IMR-90 (cell line): Measurements from ENCODE around the gene COL4A2. TPM values are rescaled to one million over a fixed set of nuclear protein-coding genes. Genes with fewer than 3 reads are reported as not detected.

Experiments used
- ATAC-seq: fragments of 200-7000 bp; cut with Tn5 transposase; 2 replicates; pipeline ENCODE4 v1.9.1; 2020; ENCODE audit warnings: low read depth, mild to moderate bottlenecking, moderate library complexity
- BruUV-seq: library from RNA; stranded (reverse); fragments of 400-500 nt; replicated peaks from 2 replicates; lab custom pipeline; 2021; lab: Mats Ljungman, UMichigan
- CTCF ChIA-PET: fragments of 300-600 bp; formaldehyde crosslinking; extraction: SDS; loops from one replicate; lab custom pipeline; 2021; ENCODE audit warnings: antibody characterized with exemption; lab: Yijun Ruan, JAX
- POLR2A ChIA-PET: fragments of 300-600 bp; sonication (Branson Sonifier 250); formaldehyde crosslinking; loops from one replicate; lab custom pipeline; 2022; ENCODE audit warnings: antibody characterized with exemption; ENCODE audit not compliant: unreplicated experiment; lab: Charles Lee
- DNase-seq: peaks from one replicate; pipeline ENCODE4 v3.0.0; 2013
- H2AFZ ChIP-seq: replicated peaks from 2 replicates; pipeline ENCODE3; 2013; ENCODE audit warnings: low read length, mild to moderate bottlenecking; ENCODE audit not compliant: poor library complexity
- H2AK5ac ChIP-seq: 2 replicates; pipeline ENCODE4 v1.6.1; 2013; ENCODE audit warnings: low read depth, low read length, inconsistent platforms
- H2AK9ac ChIP-seq: replicated peaks from 2 replicates; pipeline ENCODE3; 2013; ENCODE audit warnings: mild to moderate bottlenecking, low read depth, low read length, moderate library complexity; ENCODE audit not compliant: poor library complexity
- H2BK120ac ChIP-seq: 2 replicates; pipeline ENCODE4 v1.6.1; 2013; ENCODE audit warnings: low read depth, low read length, inconsistent platforms
- H2BK15ac ChIP-seq: 3 replicates; pipeline ENCODE4 v1.6.1; 2013; ENCODE audit warnings: low read depth, low read length, inconsistent platforms
- H2BK20ac ChIP-seq: 2 replicates; pipeline ENCODE4 v1.6.1; 2013; ENCODE audit warnings: low read depth, mild to moderate bottlenecking, inconsistent platforms, low read length, moderate library complexity
- H2BK5ac ChIP-seq: 2 replicates; pipeline ENCODE4 v1.6.1; 2013; ENCODE audit warnings: mild to moderate bottlenecking, low read depth, low read length, inconsistent platforms; ENCODE audit not compliant: poor library complexity, severe bottlenecking
- H3K14ac ChIP-seq: replicated peaks from 2 replicates; pipeline ENCODE4 v1.6.1; 2013; ENCODE audit warnings: low read depth, low read length, inconsistent platforms
- H3K18ac ChIP-seq: 2 replicates; pipeline ENCODE4 v1.6.1; 2013; ENCODE audit warnings: low read depth, low read length, control low read depth
- H3K23ac ChIP-seq: 2 replicates; pipeline ENCODE4 v1.6.1; 2013; ENCODE audit warnings: low read depth, low read length, inconsistent platforms
- H3K27ac ChIP-seq: 2 replicates; pipeline ENCODE4 v1.5.1; 2013; ENCODE audit warnings: mild to moderate bottlenecking, control low read depth, low read length; ENCODE audit not compliant: insufficient read depth
- H3K27me3 ChIP-seq: 2 replicates; pipeline ENCODE4 v1.6.1; 2013; ENCODE audit warnings: low read length; ENCODE audit not compliant: control insufficient read depth, insufficient read depth
- H3K36me3 ChIP-seq: 2 replicates; pipeline ENCODE4 v1.6.1; 2013; ENCODE audit warnings: low read length, mixed read lengths; ENCODE audit not compliant: control insufficient read depth, insufficient read depth
- H3K4ac ChIP-seq: 2 replicates; pipeline ENCODE4 v1.6.1; 2013; ENCODE audit warnings: low read depth, low read length, inconsistent platforms
- H3K4me1 ChIP-seq: 2 replicates; pipeline ENCODE4 v1.6.1; 2013; ENCODE audit warnings: low read length, mixed read lengths; ENCODE audit not compliant: control insufficient read depth, insufficient read depth
- H3K4me2 ChIP-seq: 2 replicates; pipeline ENCODE4 v1.6.1; 2013; ENCODE audit warnings: low read depth, mild to moderate bottlenecking, control low read depth, low read length, moderate library complexity
- H3K4me3 ChIP-seq: 2 replicates; pipeline ENCODE4 v1.5.1; 2013; ENCODE audit warnings: low read depth, mild to moderate bottlenecking, control low read depth, low read length, moderate library complexity; ENCODE audit not compliant: insufficient read depth
- H3K56ac ChIP-seq: 2 replicates; pipeline ENCODE4 v1.6.1; 2013; ENCODE audit warnings: low read length, inconsistent platforms; ENCODE audit not compliant: insufficient read depth; ENCODE audit errors: extremely low read depth
- H3K79me1 ChIP-seq, 2 experiments: 2 replicates each; pipeline ENCODE4 v1.6.1; 2013; ENCODE audit warnings: low read length in 2 of 2, inconsistent platforms in 1 of 2, low read depth in 1 of 2
- H3K9ac ChIP-seq: 2 replicates; pipeline ENCODE4 v1.6.1; 2013; ENCODE audit warnings: low read depth, low read length, control low read depth
- H3K9me1 ChIP-seq: 2 replicates; pipeline ENCODE4 v1.6.1; 2013; ENCODE audit warnings: low read length, inconsistent platforms; ENCODE audit not compliant: insufficient read depth
- H3K9me3 ChIP-seq: 2 replicates; pipeline ENCODE4 v1.6.1; 2013; ENCODE audit warnings: low read length; ENCODE audit not compliant: control insufficient read depth, insufficient read depth
- H4K20me1 ChIP-seq: 2 replicates; pipeline ENCODE4 v1.6.1; 2013; ENCODE audit warnings: low read length, inconsistent platforms; ENCODE audit not compliant: insufficient read depth
- H4K5ac ChIP-seq: 2 replicates; pipeline ENCODE4 v1.6.1; 2013; ENCODE audit warnings: mild to moderate bottlenecking, low read depth, low read length, control low read depth
- H4K8ac ChIP-seq, 2 experiments: 2 replicates each; pipeline ENCODE4 v1.6.1; 2013; ENCODE audit warnings: low read depth in 2 of 2, low read length in 2 of 2, control low read depth in 1 of 2, inconsistent platforms in 1 of 2
- H4K91ac ChIP-seq: 2 replicates; pipeline ENCODE4 v1.6.1; 2013; ENCODE audit warnings: low read depth, low read length, inconsistent platforms; ENCODE audit not compliant: insufficient read depth
- BHLHE40 ChIP-seq: fragments of 150-350 bp; IDR thresholded peaks from 2 replicates; pipeline ENCODE4 v1.6.1; 2016; ENCODE audit warnings: mild to moderate bottlenecking, low read depth, low read length
- MAFK ChIP-seq: IDR thresholded peaks from 2 replicates; pipeline ENCODE4 v1.6.1; 2012; ENCODE audit warnings: low read depth, low read length, improper control_type of control experiment
- MXI1 ChIP-seq: IDR thresholded peaks from 2 replicates; pipeline ENCODE4 v1.6.1; 2012; ENCODE audit warnings: low read depth, mild to moderate bottlenecking, low read length, moderate library complexity, borderline replicate concordance
- POLR2A ChIP-seq: IDR thresholded peaks from 2 replicates; pipeline ENCODE4 v1.6.1; 2012; ENCODE audit warnings: mild to moderate bottlenecking, low read depth, low read length
- RCOR1 ChIP-seq: IDR thresholded peaks from 2 replicates; pipeline ENCODE4 v1.6.1; 2012; ENCODE audit warnings: mild to moderate bottlenecking, low read length, improper control_type of control experiment; ENCODE audit not compliant: insufficient replicate concordance
- RFX5 ChIP-seq: IDR thresholded peaks from 2 replicates; pipeline ENCODE4 v1.8.0; 2012; ENCODE audit warnings: low read depth, mild to moderate bottlenecking, low read length, moderate library complexity
- WGBS, 2 experiments: methylation state at CpG; one replicate each; pipeline versions ENCODE4 v1.1.5 to v1.1.7; 2013; ENCODE audit warnings: missing lambda C conversion rate in 2 of 2; ENCODE audit not compliant: insufficient read length in 1 of 2; ENCODE audit errors: extremely low coverage in 2 of 2; 5-methylcytosine and 5-hydroxymethylcytosine counted together
- dilution Hi-C: fragments of 300-500 bp; cut with HindIII; formaldehyde crosslinking; loops from one replicate; pipeline ENCODE4 v1.14.3; 2018; ENCODE audit warnings: low sequenced_read_pairs; ENCODE audit not compliant: unreplicated experiment
- in situ Hi-C: fragments of 300-500 bp; cut with MboI; formaldehyde crosslinking; loops from 3 replicates; pipeline ENCODE4 v1.14.3; 2019; ENCODE audit warnings: low sequenced_read_pairs, inconsistent platforms, mixed read lengths
- intact Hi-C: fragments of 100-400 bp; cut with micrococcal nuclease; formaldehyde crosslinking; loops from 2 replicates; pipeline ENCODE4 v1.10.0; 2022
- polyA plus RNA-seq, 3 experiments: library from polyadenylated mRNA; depleted of rRNA; stranded (reverse); fragments of >200 nt; gene quantifications; 2 replicates each; pipeline ENCODE4 v1.2.3, GENCODE V29; 2012; ENCODE audit warnings: low replicate concordance in 1 of 3
- total RNA-seq: library from RNA; depleted of rRNA; stranded (reverse); fragments of >200 nt; gene quantifications from 2 replicates; pipeline ENCODE4 v1.2.3, GENCODE V29; 2012

COL4A2 gene
- total and polyA plus RNA-seq, 2 of the 4 experiments (the other 2 are of a cell fraction), result 90.7 to 457 TPM

DNA sequence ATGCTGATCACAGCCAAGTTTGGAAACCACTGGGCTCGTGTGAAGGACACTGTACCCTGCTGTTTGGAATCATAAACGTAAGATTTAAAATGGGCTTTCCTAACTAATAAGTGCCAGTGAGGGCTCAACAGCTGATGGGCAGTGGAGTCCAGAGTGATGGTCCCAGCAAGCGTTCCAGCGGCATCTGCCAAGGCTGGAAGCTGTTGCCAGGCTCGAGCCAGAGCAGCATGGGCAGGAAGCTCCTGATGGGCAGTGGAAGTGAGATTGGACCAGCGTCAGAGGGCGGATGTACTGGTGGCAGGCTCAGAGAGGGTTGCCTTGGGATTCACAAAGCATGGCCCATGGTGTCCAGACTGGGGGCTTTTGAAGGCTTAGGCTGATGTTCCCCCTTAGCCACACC lies 30.2 kb downstream of the COL4A2 start:
- H3K27ac ChIP-seq, result peak overlapping the region; percentile 79
- peak overlapping the region; percentile 40 for H3K23ac ChIP-seq
- peak overlapping the region; percentile 90 for H3K4ac ChIP-seq
- H3K4me3 ChIP-seq, result no peak overlapping the region
- ChIA-PET POLR2A (no interaction called here), CTCF (no interaction called here)
- peak overlapping the region; percentile 82 for H2BK120ac ChIP-seq
- in situ Hi-C loops (no loop called here), dilution Hi-C loops (no loop called here), intact Hi-C loops (no loop called here)
- H2BK20ac ChIP-seq, result peak overlapping the region; percentile 57
- peaks cover 23% of the 10 kb centered on the region for H3K36me3 ChIP-seq
- peak overlapping the region; percentile 91 for H2AK5ac ChIP-seq
- no peak overlapping the region for H3K56ac ChIP-seq
- H2BK5ac ChIP-seq, result peak overlapping the region; percentile 96
- H3K4me1 ChIP-seq, result peaks cover 66% of the 10 kb centered on the region
- H4K91ac ChIP-seq, result peak overlapping the region; percentile 73
- H3K9ac ChIP-seq, result peak overlapping the region; percentile 46; the same call in 1 of the 2 replicates
- H3K4me2 ChIP-seq, result no peak overlapping the region
- H2BK15ac ChIP-seq, result peak overlapping the region; percentile 77; the same call in 2 of the 3 replicates
- H3K18ac ChIP-seq, result peak overlapping the region; percentile 74
- DNase-seq (no peak), ATAC-seq (no peak)
- peak overlapping the region; percentile 5 for H2AFZ ChIP-seq
- peaks cover 48% of the 10 kb centered on the region for H4K20me1 ChIP-seq
- TF ChIP-seq RCOR1 (no peak), POLR2A (no peak), MAFK (no peak), RFX5 (no peak), BHLHE40 (no peak), MXI1 (no peak)
- 78% methylated on average over 5 of the region's 7 CpGs; no CpG with 5 or more reads in 1 of the 2 experiments for WGBS, 2 experiments
- peak overlapping the region; percentile 83 for H3K14ac ChIP-seq
- H4K8ac ChIP-seq, result peak overlapping the region; percentile 54 to 96; a peak in 3 of 4 replicates
- H4K5ac ChIP-seq, result peak overlapping the region; percentile 46
- H2AK9ac ChIP-seq, result peak overlapping the region; percentile 60
- H3K27me3 ChIP-seq, result no peaks in the 10 kb centered on the region
- H3K9me3 ChIP-seq, result no peaks in the 10 kb centered on the region
- peaks cover 42 to 97% of the 10 kb centered on the region in 2 experiments for H3K79me1 ChIP-seq
- peaks cover 57% of the 10 kb centered on the region for H3K9me1 ChIP-seq
- BruUV-seq, result no TSS peak
